CD4-positive, alpha-beta memory T cell (primary cell): Measurements from ENCODE around the gene ATP6V1E1. TPM values are rescaled to one million over a fixed set of nuclear protein-coding genes. Genes with fewer than 3 reads are reported as not detected.

Experiments
- CTCF ChIA-PET: fragments of 350-600 bp; sonication (Branson Sonifier 250); formaldehyde crosslinking; loops from one replicate; lab custom pipeline; 2021; ENCODE audit warnings: inconsistent platforms; ENCODE audit not compliant: partially characterized antibody; lab: Charles Lee
- POLR2A ChIA-PET: fragments of 350-600 bp; sonication (Branson Sonifier 250); formaldehyde crosslinking; loops from one replicate; lab custom pipeline; 2021; ENCODE audit not compliant: partially characterized antibody; lab: Charles Lee
- DNase-seq, 5 donors: peaks; one replicate each; pipeline versions ENCODE4 v3.0.0 to v3.0.0-alpha.2; 2020 to 2022; ENCODE audit warnings: mixed read lengths in 1 of 5
- H3K27ac ChIP-seq: one replicate; pipeline ENCODE4 v1.7.0; 2013; ENCODE audit warnings: low read depth, low read length
- H3K27me3 ChIP-seq: 2 replicates; pipeline ENCODE4 v1.7.0; 2013; ENCODE audit warnings: mild to moderate bottlenecking, low read length, moderate library complexity; ENCODE audit not compliant: insufficient read depth
- H3K36me3 ChIP-seq: 2 replicates; pipeline ENCODE4 v1.7.0; 2013; ENCODE audit warnings: mild to moderate bottlenecking, low read length, moderate library complexity; ENCODE audit not compliant: insufficient read depth
- H3K4me1 ChIP-seq: 2 replicates; pipeline ENCODE4 v1.7.0; 2013; ENCODE audit warnings: mild to moderate bottlenecking, low read length, moderate library complexity; ENCODE audit not compliant: insufficient read depth
- H3K4me3 ChIP-seq, 2 donors: one replicate each; pipeline ENCODE4 v1.7.0; 2013; ENCODE audit warnings: low read length in 2 of 2, mild to moderate bottlenecking in 1 of 2
- H3K9me3 ChIP-seq, 2 donors: one replicate each; pipeline ENCODE4 v1.7.0; 2013; ENCODE audit warnings: low read length in 2 of 2, control low read depth in 1 of 2; ENCODE audit not compliant: control insufficient read depth in 1 of 2
- H3K27ac Mint-ChIP-seq, 7 donors: one replicate each; pipeline ENCODE4 v1.8.0; 2020 to 2021; ENCODE audit warnings: mixed read lengths in 7 of 7, mild to moderate bottlenecking in 6 of 7, inconsistent platforms in 3 of 7, moderate library complexity in 3 of 7
- H3K27me3 Mint-ChIP-seq, 2 donors: one replicate each; pipeline ENCODE4 v1.8.0; 2020 to 2021; ENCODE audit warnings: mixed read lengths in 2 of 2
- H3K36me3 Mint-ChIP-seq, 2 donors: one replicate each; pipeline ENCODE4 v1.8.0; 2020 to 2021; ENCODE audit warnings: mixed read lengths in 2 of 2, inconsistent platforms in 1 of 2, mild to moderate bottlenecking in 1 of 2
- H3K4me1 Mint-ChIP-seq, 4 donors: one replicate each; pipeline ENCODE4 v1.8.0; 2020 to 2021; ENCODE audit warnings: mixed read lengths in 4 of 4, mild to moderate bottlenecking in 1 of 4
- H3K4me3 Mint-ChIP-seq, 8 donors: one replicate each; pipeline ENCODE4 v1.8.0; 2020 to 2021; ENCODE audit warnings: mixed read lengths in 8 of 8, mild to moderate bottlenecking in 7 of 8, moderate library complexity in 6 of 8, inconsistent platforms in 3 of 8
- H3K9me3 Mint-ChIP-seq, 8 donors: one replicate each; pipeline ENCODE4 v1.8.0; 2020 to 2021; ENCODE audit warnings: mixed read lengths in 8 of 8, mild to moderate bottlenecking in 5 of 8, inconsistent platforms in 3 of 8, moderate library complexity in 1 of 8
- intact Hi-C: fragments of 100-400 bp; cut with micrococcal nuclease; formaldehyde crosslinking; loops from one replicate; pipeline ENCODE4 v1.15.1; 2023
- polyA plus RNA-seq, 2 donors: library from polyadenylated mRNA; unstranded; fragments of 300-500 nt; fragmentation: Illumina TruSeq; gene quantifications; one replicate each; pipeline ENCODE4 v1.2.3, GENCODE V29; 2021
- total RNA-seq, 2 experiments: library from RNA; stranded (reverse); gene quantifications; one replicate each; pipeline ENCODE4 v1.2.3, GENCODE V29; 2021

The ATP6V1E1 gene
- total and polyA plus RNA-seq, 4 experiments from 2014 or later, result 88.0 to 130 (median 107) TPM

DNA sequence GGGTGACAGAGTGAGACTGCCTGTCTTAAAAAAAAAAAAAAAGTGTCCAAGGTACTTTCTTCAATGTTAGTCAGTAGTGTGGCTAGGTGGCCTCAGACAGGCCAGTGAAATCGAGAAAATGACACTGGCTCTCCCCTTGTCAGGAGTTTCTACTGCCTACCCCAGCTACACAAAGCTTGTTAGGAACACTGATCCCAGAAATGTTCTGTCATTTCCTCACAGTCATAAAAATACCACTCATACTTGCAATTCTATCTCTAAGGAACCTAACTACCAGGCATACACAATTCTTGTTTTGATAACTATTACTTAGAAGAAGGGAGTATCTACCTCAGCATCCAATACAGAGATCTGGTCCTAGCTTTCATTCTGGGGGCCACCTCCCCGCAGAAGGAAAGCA is 31.3 kb downstream of the ATP6V1E1 start:
- Mint-ChIP-seq H3K36me3 (peaks cover 55 to 87% of the 10 kb centered on the region in 2 donors), H3K9me3 (no peaks in the 10 kb centered on the region), H3K4me3 (no peak overlapping the region), H3K4me1 (peaks cover 0 to 4% (median 2%) of the 10 kb centered on the region in 4 donors), H3K27ac (peak overlapping the region in 1 of 7 donors; percentile 23), H3K27me3 (no peaks in the 10 kb centered on the region)
- Histone ChIP-seq H3K27me3 (no peaks in the 10 kb centered on the region), H3K36me3 (peaks cover 63% of the 10 kb centered on the region), H3K4me1 (no peaks in the 10 kb centered on the region), H3K27ac (no peak overlapping the region), H3K4me3 (no peak overlapping the region), H3K9me3 (no peaks in the 10 kb centered on the region)
- ChIA-PET POLR2A (no interaction called here), CTCF (no interaction called here)
- intact Hi-C loops, result no loop called here
- no peak for DNase-seq

DNA sequence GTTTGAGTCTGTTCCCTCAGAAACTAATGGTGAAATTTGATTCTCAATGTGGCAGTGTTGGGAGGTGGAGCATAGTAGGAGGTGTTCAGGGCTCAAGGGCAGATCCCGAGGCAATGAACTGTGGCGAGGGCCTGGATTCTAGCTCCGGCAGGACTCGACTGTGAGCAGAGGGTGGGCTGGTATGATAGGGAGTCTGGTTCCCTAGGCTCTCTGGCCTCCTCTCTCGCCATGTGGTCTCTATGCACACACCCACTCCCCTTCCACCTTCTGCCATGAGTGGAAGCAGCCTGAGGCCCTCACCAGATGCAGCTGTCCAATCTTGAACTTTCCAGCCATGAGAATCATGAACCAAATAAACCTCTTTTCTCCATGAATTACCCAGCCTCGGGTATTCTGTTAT is 32.3 kb downstream of the ATP6V1E1 start:
- DNase-seq, result no peak
- H3K4me1 Mint-ChIP-seq, result peaks cover 0 to 4% (median 2%) of the 10 kb centered on the region in 4 donors
- Histone ChIP-seq H3K27ac (no peak overlapping the region), H3K4me3 (no peak overlapping the region), H3K36me3 (peaks cover 67% of the 10 kb centered on the region), H3K9me3 (no peaks in the 10 kb centered on the region), H3K27me3 (no peaks in the 10 kb centered on the region), H3K4me1 (no peaks in the 10 kb centered on the region)
- ChIA-PET CTCF (no interaction called here), POLR2A (no interaction called here)
- H3K27ac Mint-ChIP-seq, result peak overlapping the region in 2 of 7 donors; percentile 22 to 30
- peaks cover 62 to 87% of the 10 kb centered on the region in 2 donors for H3K36me3 Mint-ChIP-seq
- H3K9me3 Mint-ChIP-seq, result no peaks in the 10 kb centered on the region
- H3K27me3 Mint-ChIP-seq, result no peaks in the 10 kb centered on the region
- intact Hi-C loops, result no loop called here
- no peak overlapping the region for H3K4me3 Mint-ChIP-seq

DNA sequence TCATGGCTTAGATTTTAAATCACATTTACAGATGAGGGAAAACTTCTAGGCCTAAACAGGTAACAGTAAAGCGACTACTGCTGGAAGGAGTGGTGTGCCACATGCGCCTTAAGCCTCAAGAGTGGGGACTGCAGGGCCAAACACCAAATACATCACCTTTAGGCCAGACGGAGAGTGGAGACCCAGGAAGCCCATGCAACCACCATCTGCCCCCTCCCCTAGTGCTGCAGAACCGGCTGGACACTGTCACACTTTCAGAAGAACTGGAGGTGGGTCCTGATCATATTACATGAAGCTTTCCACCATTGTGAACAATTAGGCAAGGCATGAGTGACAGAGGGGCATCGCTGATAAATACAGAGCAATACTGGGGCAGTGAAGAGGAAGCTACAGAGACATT is 36.3 kb downstream of the ATP6V1E1 start:
- no peak overlapping the region for H3K4me3 Mint-ChIP-seq
- no peaks in the 10 kb centered on the region for H3K4me1 ChIP-seq
- intact Hi-C loops, result no loop called here
- peaks cover 0 to under 1% (median 0%) of the 10 kb centered on the region in 4 donors for H3K4me1 Mint-ChIP-seq
- no peaks in the 10 kb centered on the region for H3K27me3 ChIP-seq
- H3K9me3 ChIP-seq, result no peaks in the 10 kb centered on the region
- no peak overlapping the region for H3K27ac Mint-ChIP-seq
- no peaks in the 10 kb centered on the region for H3K9me3 Mint-ChIP-seq
- H3K36me3 ChIP-seq, result peaks cover 41% of the 10 kb centered on the region
- peaks cover 49 to 59% of the 10 kb centered on the region in 2 donors for H3K36me3 Mint-ChIP-seq
- ChIA-PET POLR2A (no interaction called here), CTCF (no interaction called here)
- H3K27me3 Mint-ChIP-seq, result no peaks in the 10 kb centered on the region
- no peak overlapping the region for H3K4me3 ChIP-seq
- no peak overlapping the region for H3K27ac ChIP-seq
- no peak for DNase-seq

DNA sequence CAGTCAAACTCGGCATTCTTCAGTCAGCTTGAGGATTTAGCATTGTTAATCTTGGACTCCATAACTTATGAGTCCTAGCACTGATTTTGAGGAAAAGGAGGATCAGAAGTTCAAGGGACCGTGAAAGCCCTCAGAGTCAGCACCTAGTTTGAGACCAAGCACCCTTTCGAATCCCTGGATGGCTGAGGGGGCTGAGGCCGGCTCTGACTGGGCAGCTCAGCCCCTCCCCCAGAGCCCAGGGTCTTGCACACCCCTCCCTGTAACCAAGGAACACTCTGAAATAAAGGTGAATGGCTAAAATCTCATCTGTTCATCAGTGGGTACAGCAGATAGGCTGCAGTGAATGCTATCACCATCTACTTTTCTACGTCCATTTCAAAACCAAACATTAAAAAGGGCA is 38.0 kb downstream of the ATP6V1E1 start:
- H3K36me3 ChIP-seq, result peaks cover 31% of the 10 kb centered on the region
- Mint-ChIP-seq H3K27ac (no peak overlapping the region), H3K4me1 (no peaks in the 10 kb centered on the region), H3K27me3 (no peaks in the 10 kb centered on the region), H3K4me3 (no peak overlapping the region), H3K36me3 (peaks cover 35 to 47% of the 10 kb centered on the region in 2 donors), H3K9me3 (no peaks in the 10 kb centered on the region)
- CTCF ChIA-PET, result no interaction called here
- H3K4me1 ChIP-seq, result no peaks in the 10 kb centered on the region
- H3K9me3 ChIP-seq, result no peaks in the 10 kb centered on the region
- H3K27me3 ChIP-seq, result no peaks in the 10 kb centered on the region
- DNase-seq, result no peak
- intact Hi-C loops, result no loop called here
- H3K4me3 ChIP-seq, result no peak overlapping the region
- POLR2A ChIA-PET, result no interaction called here
- H3K27ac ChIP-seq, result no peak overlapping the region

DNA sequence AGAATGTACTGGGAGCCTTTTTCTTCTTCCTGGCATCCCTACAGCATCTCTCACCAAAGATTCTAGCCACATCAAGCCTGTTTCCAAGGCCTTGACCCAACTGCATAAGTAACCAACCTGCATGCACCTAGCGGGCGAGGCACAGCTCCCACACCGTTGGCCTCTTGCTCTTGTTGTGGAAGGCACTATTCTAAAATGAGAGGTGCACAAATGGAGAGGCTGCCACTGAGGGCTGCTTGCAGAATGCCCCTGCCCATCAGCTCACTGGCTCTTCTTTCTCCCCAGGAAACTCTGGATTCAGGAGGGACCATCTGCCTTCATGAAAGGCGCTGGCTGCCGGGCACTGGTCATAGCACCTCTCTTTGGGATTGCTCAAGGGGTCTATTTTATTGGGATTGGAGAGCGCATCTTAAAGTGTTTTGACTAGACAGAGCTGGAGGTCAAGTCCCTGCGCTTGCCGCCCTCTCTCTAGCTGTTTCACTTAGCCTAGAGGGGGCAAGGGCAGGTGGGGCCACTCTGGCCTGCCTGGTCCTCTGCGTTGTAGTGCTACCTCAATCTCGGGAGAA is 38.7 kb downstream of the ATP6V1E1 start:
- Histone ChIP-seq H3K36me3 (peaks cover 27% of the 10 kb centered on the region), H3K27ac (no peak overlapping the region), H3K9me3 (no peaks in the 10 kb centered on the region), H3K4me3 (no peak overlapping the region), H3K27me3 (no peaks in the 10 kb centered on the region), H3K4me1 (no peaks in the 10 kb centered on the region)
- Mint-ChIP-seq H3K36me3 (peaks cover 30 to 40% of the 10 kb centered on the region in 2 donors), H3K4me3 (no peak overlapping the region), H3K9me3 (no peaks in the 10 kb centered on the region), H3K4me1 (no peaks in the 10 kb centered on the region), H3K27me3 (no peaks in the 10 kb centered on the region), H3K27ac (peak overlapping the region in 4 of 7 donors; percentile 14 to 70 (median 60))
- intact Hi-C loops, result no loop called here
- no peak for DNase-seq
- POLR2A ChIA-PET, result no interaction called here
- CTCF ChIA-PET, result no interaction called here

DNA sequence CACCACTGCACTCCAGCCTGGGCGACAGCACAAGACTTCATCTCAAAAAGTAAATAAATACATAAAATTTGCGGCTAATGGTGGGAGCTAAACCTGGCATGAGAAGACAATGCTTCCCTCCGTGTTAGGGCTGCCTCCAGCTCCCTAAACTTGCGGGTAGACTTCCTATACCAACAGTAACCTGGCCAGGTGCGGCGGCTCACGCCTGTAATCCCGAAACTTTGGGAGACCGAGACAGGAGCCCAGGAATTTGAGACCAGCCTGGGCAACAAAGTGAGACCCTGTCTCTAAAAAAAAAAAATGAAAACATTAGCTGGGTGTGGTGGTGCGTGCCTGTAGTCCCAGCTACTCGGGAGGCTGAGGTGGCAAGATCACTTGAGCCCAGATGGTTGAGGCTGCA is 39.9 kb downstream of the ATP6V1E1 start:
- ChIA-PET CTCF (no interaction called here), POLR2A (no interaction called here)
- Histone ChIP-seq H3K4me1 (no peaks in the 10 kb centered on the region), H3K4me3 (no peak overlapping the region), H3K36me3 (peaks cover 16% of the 10 kb centered on the region), H3K9me3 (no peaks in the 10 kb centered on the region), H3K27ac (no peak overlapping the region), H3K27me3 (no peaks in the 10 kb centered on the region)
- Mint-ChIP-seq H3K4me1 (no peaks in the 10 kb centered on the region), H3K27me3 (no peaks in the 10 kb centered on the region), H3K9me3 (no peaks in the 10 kb centered on the region), H3K36me3 (peaks cover 21 to 28% of the 10 kb centered on the region in 2 donors), H3K4me3 (no peak overlapping the region), H3K27ac (no peak overlapping the region)
- no peak for DNase-seq
- intact Hi-C loops, result no loop called here

DNA sequence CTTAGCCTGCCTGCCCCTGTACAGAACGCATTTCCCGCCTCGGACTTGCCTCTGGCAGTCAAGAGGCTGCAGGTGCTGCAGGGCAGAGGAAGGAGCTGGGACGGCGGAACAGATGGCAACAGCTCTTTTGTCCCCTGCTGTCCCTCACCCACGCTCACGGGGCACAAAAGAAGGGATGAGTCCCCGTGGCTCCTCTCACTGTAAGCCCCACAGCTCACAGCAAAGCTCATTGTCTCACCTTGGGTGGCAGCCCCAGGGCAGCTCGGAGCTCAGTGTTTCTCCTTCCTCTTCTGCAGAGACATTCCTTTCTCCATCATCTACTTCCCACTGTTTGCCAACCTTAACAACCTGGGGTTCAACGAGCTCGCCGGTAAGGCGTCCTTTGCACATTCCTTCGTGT is 40.9 kb downstream of the ATP6V1E1 start:
- peaks cover 16 to 20% of the 10 kb centered on the region in 2 donors for H3K36me3 Mint-ChIP-seq
- Histone ChIP-seq H3K9me3 (no peaks in the 10 kb centered on the region), H3K4me1 (no peaks in the 10 kb centered on the region), H3K36me3 (peaks cover 8% of the 10 kb centered on the region), H3K27ac (no peak overlapping the region), H3K27me3 (no peaks in the 10 kb centered on the region), H3K4me3 (no peak overlapping the region)
- no peaks in the 10 kb centered on the region for H3K9me3 Mint-ChIP-seq
- no peaks in the 10 kb centered on the region for H3K4me1 Mint-ChIP-seq
- H3K4me3 Mint-ChIP-seq, result no peak overlapping the region
- intact Hi-C loops, result no loop called here
- POLR2A ChIA-PET, result no interaction called here
- peak overlapping the region in 1 of 7 donors; percentile 15 for H3K27ac Mint-ChIP-seq
- peaks cover 0 to 1% of the 10 kb centered on the region in 2 donors for H3K27me3 Mint-ChIP-seq
- no peak for DNase-seq
- CTCF ChIA-PET, result no interaction called here
